GM19328 (cell line): ENCODE results near the gene CSPG5.

Source experiments
- ATAC-seq: cut with Tn5 transposase; IDR thresholded peaks from one replicate; pipeline ENCODE4 v1.9.1; 2021; ENCODE audit warnings: mild to moderate bottlenecking, moderate library complexity; ENCODE audit not compliant: unreplicated experiment

The CSPG5 gene

DNA sequence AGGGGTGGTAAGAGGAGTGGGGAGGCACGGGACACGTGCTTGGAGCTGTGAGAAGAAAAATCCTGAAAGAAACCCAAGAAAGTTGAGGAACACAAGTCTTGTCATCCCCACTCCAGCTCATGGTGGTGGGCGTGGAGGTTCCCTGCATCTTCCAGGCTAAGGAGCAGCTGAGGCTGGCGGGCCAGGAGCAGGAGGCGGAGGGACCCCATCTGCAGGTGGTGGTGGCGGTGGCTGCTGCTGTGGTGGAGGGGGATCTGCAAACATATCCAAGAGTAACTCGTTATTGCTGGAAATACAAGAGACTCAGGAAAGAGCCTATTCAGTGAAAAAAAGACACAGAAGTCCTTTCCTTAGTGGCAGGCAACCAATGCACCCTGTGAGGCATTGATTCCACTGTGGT, 9.4 kb upstream of the CSPG5 start:
- no peak for ATAC-seq

DNA sequence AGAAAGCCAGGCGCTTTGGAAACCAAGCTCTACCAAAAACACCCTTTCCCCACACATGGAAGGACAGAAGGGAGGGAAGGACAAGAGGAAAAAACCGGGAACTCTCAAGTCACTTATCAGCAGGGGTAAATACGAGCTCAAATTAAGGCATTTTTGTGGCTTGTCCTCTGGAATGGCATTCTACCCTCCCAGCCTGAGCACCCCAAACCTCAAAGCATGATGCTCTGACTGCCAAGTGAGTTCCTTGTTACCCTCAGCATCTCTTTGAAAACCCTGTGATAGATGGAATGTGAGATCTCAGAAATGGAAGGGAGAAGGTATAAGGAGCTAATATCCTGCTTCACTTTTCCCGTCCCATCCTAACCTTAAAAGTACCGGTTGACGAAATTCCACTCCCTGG, 8.1 kb upstream of the CSPG5 start:
- ATAC-seq, result no peak

DNA sequence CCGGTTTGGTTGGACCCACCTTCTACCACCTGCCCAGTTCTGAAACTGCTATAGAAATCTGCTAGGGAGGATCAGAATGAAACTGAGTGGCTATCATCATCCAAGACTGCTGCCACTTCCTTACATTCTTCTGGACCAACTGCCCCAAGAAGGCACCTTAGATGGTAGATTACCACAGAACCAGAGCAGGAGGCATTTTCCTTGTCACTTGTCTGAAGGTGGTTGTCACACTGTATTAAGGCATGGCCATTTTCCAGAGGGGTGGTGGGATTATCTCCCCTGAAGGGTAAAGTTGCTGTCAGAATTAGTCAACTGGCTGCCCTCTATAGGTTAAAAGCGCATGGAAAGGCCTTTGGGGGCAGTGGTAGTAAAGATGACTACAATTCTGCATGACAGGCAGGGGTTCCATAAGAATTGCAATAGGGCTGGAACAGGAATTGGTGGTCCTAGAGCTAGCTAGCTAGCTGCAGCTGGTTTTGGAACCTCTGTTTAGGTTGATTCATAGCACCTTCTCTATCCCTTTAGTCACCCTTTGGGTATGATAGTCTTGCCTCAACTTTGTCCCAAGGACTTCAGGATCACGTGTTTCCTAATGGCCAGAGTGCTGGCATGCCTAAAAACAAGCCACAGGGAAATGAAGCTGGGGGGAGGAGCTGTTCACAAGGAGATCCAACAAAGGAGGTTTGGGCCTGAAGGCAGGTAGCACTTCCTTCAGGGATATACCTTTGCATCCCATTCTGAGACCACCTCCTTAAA, 4.8 kb upstream of the CSPG5 start:
- ATAC-seq, result no peak

DNA sequence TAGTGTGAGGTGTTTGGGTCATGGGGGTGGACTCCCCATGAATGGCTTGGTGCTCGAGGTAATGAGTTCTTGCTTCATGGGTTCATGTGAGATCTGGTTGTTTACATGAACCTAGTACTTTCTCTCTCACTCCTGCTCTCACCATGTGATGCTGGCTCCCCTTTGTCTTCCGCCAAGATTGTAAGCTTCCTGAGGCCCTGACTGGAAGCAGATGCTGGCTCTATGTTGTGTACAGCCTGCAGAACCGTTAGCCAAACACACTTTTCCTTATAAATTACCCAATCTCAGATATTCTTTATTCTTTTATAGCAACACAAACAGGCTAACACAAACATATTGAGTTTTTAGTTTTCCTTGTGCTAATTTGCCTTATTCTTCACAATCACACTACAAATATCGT, 3.2 kb upstream of the CSPG5 start:
- no peak for ATAC-seq

DNA sequence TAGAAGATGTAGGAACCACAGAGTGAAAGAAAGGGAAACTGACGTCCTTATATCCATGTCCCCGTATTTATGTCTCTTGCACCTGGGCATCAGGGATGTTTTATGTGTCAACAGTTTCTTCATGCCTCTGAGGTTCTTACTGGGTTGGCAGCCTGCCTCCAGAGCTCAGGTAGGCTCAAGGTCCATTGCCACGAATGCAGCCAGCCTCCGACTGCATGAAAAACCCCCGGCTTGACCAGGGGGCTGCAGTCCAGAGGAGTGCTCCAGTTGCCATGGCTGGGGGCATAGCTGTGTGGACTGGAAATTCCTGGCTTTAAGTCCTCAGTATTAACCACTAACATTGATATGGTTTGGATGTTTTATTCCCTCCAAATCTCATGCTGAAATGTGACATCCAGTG, 2.8 kb upstream of the CSPG5 start:
- ATAC-seq, result no peak

DNA sequence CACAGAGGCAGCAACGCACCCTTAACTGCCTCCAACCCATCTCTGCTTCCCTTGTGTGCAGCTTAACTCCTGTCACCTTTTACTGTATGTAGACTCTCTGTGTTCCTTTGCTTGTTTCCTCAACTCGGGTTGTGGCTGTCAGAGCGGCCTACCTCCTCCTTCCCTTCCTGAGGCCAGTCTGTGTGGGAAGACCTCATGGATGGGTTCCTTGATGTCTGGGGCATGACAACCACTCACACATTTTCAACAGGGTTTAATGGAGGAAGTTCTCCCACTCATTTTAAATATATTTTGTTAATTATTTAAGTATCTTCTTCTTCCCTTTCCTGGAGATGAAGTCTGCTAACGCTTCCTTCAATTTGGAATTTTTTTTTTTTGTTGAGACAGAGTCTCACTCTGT, 1.8 kb upstream of the CSPG5 start:
- no peak for ATAC-seq

DNA sequence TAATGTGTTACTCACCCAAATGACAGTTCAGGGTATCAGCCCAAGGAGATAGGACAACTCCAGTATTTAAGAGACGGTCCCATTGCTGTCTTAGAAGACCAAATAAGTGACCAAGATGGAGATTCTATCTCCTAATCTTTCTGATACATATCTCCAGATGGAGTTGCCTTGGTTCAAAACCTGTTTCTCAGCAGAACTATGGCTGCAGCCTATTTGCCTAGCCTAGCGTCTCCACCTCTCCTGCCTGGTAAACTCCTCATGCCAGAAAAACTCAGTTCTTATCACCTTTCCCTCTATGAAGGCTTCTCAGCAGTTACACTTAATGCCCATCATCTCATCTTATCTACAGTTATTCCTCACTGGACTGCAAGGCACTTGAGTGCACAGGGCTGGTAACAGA, 1.2 kb upstream of the CSPG5 start:
- no peak for ATAC-seq

DNA sequence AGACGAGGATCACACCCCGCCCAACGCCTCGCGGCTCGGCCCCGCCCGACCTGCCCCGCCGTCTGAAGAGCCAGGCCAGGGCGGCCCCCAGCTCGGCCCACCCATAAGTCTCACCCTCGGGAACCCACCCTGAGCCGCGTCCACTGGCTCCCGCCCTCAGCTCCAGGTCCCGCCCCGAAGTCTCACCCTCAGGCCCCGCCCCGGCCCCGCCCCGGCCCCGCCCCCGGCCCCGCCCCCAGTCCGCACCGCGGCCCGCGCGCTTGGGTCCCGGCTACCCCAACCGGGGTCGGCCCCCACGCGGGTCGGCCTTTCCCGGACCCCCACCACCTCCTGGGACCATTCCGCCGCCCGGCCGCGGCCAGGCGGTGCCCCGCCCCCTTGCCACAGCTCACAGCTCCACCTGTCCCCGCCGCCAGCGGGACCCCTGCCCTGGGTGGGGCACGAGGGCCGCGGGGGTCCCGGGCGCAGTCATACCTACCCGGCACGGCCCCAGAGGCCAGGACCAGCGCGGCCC, 489 bp downstream of the CSPG5 start:
- no peak for ATAC-seq

DNA sequence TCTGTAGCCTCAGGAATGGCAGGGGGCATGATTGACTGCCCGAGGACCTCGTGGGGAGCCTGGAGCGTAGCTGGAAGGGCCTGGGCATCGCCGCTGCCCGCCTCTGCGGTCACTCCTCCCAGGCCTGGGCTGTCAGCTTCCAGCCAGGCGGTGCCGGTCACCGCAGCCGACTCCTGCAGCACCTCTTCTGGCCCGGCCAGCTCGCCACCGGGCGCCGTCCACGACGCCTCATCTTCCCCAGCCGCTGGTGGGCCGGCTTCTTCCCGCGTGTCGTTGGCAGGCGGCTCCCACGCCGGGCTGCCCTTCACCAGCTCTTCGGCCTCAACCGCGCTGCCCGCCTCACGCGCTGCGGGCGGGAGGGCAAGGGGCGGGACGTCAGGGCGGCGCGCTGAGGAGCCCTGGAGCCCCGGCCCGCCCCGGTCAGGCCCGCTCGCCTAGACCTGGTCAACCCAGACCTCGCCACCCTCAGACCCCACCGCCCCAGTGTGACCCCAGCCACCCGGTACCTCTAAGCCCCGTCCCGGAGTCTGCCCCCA, 1.0 kb downstream of the CSPG5 start:
- ATAC-seq, result no peak

DNA sequence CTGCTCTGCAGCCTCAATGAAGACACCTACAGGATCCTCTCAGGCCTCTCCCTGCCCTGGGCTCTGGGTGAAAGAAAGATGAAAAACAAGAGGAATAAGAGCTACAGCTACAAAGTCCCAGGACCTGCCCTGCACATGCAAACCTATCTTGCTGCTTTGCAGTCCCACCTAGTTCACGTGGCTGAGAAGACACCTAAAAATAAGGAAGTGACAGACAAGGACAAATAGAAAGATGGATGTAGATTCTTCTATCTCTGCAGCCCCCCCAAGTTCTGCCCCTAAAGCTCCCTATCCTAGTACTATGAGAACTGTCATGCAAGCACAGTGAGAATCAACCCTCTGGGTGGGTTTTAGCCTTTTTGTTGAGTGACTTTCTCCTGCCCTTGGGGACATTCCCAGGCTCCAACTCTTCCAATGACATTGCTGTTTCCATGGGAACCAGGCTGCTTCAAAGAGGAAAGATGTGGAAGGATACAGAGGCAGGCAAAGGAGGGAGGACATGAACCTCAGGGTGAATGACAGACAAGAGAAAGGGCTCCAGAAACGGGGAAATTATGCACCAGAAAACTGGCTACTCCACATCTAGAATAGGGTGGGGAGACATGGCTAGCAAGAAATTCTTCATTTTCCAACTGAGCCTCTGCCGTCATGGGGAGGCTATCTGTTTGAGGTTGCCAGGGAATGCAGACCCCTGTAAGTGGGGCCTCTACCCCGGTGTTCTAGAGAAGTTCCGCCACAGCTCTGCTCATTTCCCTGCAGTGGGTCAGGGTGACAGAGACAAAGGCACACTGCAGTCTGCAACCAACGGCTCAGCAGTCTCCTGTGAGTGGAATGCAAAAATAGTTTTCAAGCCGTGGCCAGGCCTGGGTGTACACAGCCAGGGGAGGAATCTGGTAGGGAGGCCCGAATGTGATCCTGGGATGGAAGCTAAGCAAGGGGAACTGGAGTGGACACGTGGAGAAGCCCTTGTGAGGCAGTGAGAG, 5.2 kb downstream of the CSPG5 start:
- ATAC-seq, result no peak

DNA sequence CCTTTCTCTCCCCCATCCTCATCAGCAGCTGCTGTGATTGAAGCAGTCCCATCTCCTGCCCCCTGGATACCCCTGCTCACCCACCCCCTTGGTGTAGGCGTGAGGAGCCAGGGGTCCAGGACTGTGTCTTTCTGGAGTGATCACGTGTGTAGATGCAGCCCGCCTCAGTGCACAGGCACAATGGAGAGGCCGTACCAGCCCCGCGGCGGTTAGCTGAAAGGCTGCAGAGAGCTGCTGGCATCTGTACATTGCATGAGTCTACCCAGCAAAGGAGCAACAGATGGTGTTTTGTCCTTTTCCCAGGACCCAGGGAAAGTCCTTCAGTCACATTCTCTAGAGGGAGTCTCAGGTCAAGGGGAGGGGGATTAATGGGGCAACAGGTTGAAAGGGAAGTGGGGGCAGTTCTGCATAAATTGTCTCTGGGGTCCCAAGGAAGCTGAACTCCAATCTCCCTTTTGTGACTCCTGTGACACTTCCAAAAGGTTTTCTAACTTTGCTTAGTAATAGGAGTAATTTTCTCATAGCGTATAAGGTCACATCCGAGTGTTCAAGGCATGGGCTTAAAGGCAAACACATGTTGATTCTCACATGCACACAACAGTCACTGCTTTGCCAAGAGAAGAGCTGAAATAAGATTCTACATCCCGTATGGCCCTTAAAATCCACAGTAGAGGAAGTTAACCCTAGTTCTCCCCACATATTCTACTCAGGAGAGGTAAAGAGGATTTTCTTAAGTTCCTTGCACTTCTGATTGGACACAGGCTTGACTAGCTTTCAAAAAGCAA, 7.1 kb downstream of the CSPG5 start:
- no peak for ATAC-seq

DNA sequence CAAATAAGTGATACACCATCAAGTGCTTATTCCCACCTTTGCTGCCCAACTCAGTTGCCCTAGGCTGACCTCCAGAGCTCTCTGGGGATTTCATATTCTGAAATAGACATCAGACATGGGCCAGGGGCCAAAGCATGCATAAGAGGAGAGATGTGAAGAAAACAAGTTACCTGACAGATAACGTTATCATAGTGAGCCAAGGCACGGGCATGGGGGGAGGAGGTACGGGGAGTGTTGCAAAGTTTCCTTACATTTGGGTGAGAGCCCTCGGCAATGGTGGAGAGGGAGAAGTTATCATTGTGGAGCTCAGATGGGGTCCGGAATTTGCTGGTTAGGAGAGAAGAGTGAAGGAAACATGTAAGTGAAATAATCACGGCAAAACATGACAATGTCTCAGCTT, 9.8 kb downstream of the CSPG5 start:
- ATAC-seq, result no peak

DNA sequence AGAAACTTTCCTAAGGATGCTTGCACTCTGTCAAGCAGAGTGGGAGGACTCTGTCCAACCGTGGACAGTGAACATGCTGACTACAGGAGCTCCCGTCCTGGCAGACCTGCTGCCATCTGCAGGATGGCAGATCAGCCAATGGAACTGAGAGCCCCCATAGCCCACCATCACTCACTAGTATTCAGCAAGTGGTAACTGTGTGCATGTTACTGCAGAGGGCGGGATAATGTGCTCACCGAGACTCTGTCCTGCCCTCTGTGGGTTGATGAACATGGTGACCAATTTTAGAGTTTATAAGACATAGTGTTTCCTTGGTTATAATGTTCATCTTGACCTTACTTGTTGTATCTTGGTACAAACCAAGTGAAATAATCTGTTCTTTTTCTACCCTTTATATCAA, 11.5 kb downstream of the CSPG5 start:
- ATAC-seq, result no peak

DNA sequence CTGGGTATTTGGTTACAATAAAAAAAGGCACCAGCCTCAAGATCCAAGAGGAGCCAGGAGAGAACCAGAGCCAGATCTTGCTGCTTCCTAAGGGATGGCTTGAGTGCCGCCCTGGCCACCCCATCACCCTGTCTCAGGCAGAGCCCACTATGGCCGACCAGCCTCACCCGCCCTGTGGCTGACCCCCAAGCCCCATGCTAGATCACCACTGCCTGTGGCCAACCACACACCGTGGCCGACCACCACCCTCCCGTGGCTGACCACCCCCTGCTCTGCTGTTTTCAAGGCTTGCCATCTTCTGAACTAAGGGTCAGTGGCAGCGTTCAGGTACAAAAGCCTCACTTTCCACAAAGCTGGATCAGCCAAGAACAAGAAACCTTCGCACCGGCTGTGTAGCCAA, 12.0 kb downstream of the CSPG5 start:
- no peak for ATAC-seq

DNA sequence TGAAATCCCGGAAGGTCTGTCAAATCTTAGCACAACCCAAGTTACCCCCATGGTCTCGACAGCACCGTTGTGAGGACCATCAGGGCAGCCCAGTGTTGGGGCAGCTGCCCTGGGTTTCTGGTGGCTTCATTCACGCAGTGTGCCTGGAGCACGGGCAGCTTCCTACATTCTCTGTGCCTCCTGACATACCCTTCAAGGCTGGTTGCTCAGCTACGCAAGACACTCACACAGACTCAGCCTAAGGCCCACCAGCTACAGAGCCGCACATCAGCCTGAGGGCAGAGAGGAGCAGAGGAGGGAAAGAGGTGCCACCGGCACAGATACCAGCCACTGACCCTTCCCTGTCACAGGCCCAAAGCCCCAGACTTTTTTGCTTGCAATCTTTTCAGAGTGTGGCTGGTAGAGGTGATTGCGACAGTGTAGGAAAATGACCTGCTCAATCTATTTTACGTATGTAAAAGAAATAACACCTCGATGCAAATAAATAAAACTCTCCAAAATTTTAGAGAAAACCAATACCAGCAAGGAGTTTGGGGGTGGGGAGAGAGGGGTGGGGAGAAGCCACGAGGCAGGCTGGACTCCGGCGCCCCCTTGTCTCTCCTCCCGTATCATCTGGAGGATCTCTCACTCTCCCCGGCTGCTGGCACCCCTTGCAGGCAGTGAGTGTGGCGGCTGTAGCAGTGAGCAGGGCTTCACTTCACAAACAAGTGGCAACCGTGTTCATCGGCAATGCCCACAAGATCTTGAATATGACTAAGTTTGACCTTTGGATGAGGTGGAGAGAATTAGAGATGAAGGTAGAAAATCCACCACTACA, 12.7 kb downstream of the CSPG5 start:
- no peak for ATAC-seq

DNA sequence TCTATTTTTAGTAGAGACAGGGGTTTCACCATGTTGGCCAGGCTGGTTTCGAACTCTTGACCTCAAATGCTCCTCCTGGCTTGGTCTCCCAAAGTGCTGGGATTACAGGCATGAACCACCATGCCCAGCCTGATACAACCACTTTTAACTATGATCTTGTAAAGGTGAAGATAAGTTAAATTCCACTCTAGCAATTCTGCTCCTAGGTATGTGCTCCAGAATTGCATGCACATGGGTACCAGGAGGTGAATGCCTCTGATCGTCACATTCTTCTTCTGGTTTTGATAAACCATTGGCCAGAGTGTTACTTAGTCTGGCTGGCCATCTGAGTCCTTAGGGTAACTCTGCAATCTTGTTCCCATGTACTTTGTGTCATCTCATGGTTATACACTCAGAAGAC, 22.3 kb downstream of the CSPG5 start:
- ATAC-seq, result no peak

DNA sequence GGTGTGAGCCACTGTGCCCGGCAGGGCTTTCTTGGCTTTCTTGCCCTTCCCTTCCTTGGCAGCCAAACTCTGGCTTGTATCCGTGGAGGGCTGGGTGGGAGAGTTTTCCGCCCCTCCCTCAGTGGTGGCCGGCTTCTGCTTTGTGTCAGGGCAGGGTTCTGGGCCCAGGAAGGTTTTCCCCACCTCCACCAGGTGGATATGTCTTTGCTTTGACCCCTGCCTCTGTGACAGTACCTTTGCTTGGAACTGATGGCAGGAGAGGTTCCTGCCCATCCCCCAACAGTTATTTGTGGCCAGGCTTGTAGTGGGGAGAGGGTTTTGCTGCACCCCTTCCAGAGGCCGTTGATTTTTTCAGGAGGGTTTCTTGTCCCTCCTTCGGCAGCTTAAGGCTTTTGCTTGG, 24.3 kb downstream of the CSPG5 start:
- ATAC-seq, result no peak

DNA sequence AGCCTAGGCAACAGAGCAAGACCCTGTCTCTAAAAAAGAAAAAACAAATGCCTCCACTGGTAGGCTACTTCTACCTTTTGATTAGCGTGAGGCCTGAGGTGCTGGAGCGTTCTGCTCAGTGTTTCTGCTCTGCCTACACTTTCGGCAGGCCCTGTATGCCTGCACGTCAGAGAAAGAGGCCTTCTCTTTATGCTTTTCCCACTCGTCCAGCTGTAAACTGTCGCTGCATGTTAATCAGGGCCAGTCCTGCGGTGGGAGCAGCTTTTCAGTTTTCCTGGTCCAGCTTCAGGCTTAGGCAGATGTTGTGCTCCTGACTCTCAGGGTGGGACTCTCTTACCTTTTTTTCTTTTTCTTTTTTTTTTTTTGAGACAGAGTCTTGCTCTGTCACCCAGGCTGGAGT, 25.3 kb downstream of the CSPG5 start:
- ATAC-seq, result no peak

DNA sequence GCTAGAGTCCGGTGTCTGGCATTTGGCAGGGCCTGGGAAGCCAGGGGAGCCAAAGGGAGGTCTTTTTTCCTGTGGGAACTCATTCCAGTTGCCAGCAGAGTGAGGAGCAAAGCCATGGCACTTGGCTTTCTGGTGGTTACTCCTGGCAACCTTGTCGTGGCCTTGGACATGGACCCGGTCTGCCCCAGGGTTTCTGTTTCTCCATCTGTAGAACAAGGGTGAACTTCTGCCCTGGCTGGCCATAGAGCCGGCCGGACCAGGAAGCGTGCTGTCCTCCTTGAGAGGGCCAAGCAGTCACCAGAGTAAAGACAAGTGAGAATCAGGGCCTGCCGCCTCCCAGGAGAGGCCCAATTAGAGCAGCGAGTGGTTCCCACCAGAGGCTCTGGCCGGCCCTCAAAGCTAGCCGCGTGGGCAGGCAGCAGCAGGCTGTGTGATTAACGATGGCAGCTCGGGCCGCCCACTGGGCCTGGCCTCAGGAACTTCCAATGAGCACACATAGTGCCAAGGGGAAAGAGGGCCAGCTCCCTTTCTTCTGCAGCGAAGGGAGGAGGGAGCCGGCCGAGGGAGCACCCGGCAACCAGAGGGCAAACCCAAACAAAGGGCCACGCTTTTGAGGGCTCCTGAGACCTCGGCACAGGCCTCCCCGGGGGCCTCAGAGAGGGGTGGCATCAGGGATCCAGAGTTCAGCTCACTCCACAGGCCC, 36.0 kb downstream of the CSPG5 start:
- ATAC-seq, result no peak
